ENCODE results near the gene MRM2.

DNA sequence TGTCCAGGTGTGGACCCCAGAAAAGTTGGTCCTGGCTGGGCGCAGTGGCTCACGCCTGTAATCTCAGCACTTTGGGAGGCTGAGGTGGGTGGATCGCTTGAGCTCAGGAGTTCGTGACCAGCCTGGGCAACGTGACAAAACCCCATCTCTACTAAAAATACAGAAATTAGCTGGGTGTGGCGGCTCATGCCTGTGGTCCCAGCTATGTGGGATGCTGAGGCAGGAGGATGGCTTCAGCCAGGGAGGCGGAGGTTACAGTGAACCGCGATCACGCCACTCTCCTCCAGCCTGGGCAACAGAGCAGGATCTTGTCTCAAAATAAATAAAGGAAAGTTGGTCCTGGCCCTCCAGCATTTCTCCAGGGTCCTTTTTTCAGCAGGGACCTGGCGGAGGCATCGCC, 1.5 kb upstream of the MRM2 start:
- TF ChIP-seq POLR2AphosphoS5 (IDR thresholded peaks at IDR 0.05; ENCODE audit: low read depth, low read length) (no peak), EZH2 (IDR thresholded peaks at IDR 0.05) (no peak), JUND (IDR thresholded peaks at IDR 0.05) (no peak), ZNF274 (IDR thresholded peaks at IDR 0.05; ENCODE audit: low read depth, low read length) (no peak), ELF1 (IDR thresholded peaks at IDR 0.05; ENCODE audit: borderline replicate concordance, low read depth) (no peak), EZH2phosphoT487 (IDR thresholded peaks at IDR 0.05; ENCODE audit: borderline replicate concordance) (no peak), POLR2A (IDR thresholded peaks at IDR 0.05; ENCODE audit: borderline replicate concordance, extremely low read depth, insufficient read depth, insufficient read length) (no peak), SRF (IDR thresholded peaks at IDR 0.05; ENCODE audit: low read depth) (no peak), TCF7L2 (IDR thresholded peaks at IDR 0.05; ENCODE audit: borderline replicate concordance, extremely low read depth, insufficient read depth, insufficient read length) (no peak), REST (IDR thresholded peaks at IDR 0.05; ENCODE audit: low read depth) (no peak), CEBPB (IDR thresholded peaks at IDR 0.05; ENCODE audit: low read depth) (no peak)
- TF ChIP-seq, protein P1, sequence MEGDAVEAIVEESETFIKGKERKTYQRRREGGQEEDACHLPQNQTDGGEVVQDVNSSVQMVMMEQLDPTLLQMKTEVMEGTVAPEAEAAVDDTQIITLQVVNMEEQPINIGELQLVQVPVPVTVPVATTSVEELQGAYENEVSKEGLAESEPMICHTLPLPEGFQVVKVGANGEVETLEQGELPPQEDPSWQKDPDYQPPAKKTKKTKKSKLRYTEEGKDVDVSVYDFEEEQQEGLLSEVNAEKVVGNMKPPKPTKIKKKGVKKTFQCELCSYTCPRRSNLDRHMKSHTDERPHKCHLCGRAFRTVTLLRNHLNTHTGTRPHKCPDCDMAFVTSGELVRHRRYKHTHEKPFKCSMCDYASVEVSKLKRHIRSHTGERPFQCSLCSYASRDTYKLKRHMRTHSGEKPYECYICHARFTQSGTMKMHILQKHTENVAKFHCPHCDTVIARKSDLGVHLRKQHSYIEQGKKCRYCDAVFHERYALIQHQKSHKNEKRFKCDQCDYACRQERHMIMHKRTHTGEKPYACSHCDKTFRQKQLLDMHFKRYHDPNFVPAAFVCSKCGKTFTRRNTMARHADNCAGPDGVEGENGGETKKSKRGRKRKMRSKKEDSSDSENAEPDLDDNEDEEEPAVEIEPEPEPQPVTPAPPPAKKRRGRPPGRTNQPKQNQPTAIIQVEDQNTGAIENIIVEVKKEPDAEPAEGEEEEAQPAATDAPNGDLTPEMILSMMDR (IDR thresholded peaks at IDR 0.05 in 2 of 3, conservative IDR thresholded peaks at IDR 0.05 in 1 of 3; ENCODE audit: borderline replicate concordance in 1 of 3, insufficient read depth in 1 of 3, low read depth in 2 of 3, low read length in 2 of 3): no peak

Data from HCT116 (cell line).